Heart left ventricle (tissue), 13 donors: Measurements from ENCODE around the gene SAV1.

ENCODE experiments used
- CTCF ChIP-seq, 12 donors: fragments of 200-600 bp; sonication (generic) in 4 of 12; IDR thresholded peaks; one replicate each; pipeline versions ENCODE4 v1.5.0 to v1.8.0; 2018 to 2022; ENCODE audit warnings: antibody characterized with exemption in 12 of 12, mild to moderate bottlenecking in 5 of 12
- POLR2A ChIP-seq, 2 donors: fragments of 450-650 bp; IDR thresholded peaks; one replicate each; pipeline ENCODE4 v1.6.1; 2017; ENCODE audit warnings: antibody characterized with exemption in 2 of 2, mild to moderate bottlenecking in 2 of 2, moderate library complexity in 2 of 2
- donor health status: ischemic (EF 13 %, LVEDD 7.1; RV severe dilation, severe dysfunction).
- donor health status: DM: no; HTN: yes; CAD: no.
- donor health status: DM: no; HTN: no; CAD: no.
- donor health status: ischemic (EF 25% LVEDD 6.9; RV normal size, moderate dysfunction).
- donor health status: ischemic (EF 25% LVEDD 5.7; RV mildly dilated, moderate dysfunction).
- donor health status: ischemic (EF 35%, LVEDD 5.7; RV mildly dilated, moderate dysfunction).
- donor health status: nonischemic (EF 11% LVEDD 7.7; RV severe dilation, severe dysfunction).
- donor health status: DM: yes; HTN: yes; CAD: no.
- donor health status: PGD.
- donor health status: ischemic (EF 29% LVEDD 5.4; RV normal size, mild dysfunction).
- donor health status: nonischemic (EF 23%, LVEDD 6.1; RV moderate dilation, normal function).

GRCh38 chr14:50670866-50671256 lies 2.8 kb upstream of the SAV1 start:
- no peak for TF ChIP-seq CTCF (IDR thresholded peaks at IDR 0.05)
- TF ChIP-seq POLR2A (IDR thresholded peaks at IDR 0.05) = no peak
